Smooth muscle cell (in vitro differentiated cells): ENCODE results near the gene A1BG. TPM values are rescaled to one million over a fixed set of nuclear protein-coding genes. Genes with fewer than 3 reads are reported as not detected.
"Not testable (repeated sequence)": the region's sequence is repeated elsewhere in the genome, so short reads cannot be mapped to it uniquely, and the experiment has no call there.

Experiments used
- DNase-seq: peaks from one replicate; lab custom pipeline; 2025; ENCODE audit not compliant: unreplicated experiment; lab: John Stamatoyannopoulos, UW
- H2AFZ ChIP-seq: fragments of 200-600 bp; sonication (generic); 2 replicates; pipeline ENCODE4 v1.6.0; 2016; ENCODE audit warnings: antibody characterized with exemption, low read depth, mild to moderate bottlenecking
- H3F3A ChIP-seq: fragments of 200-600 bp; sonication (generic); 2 replicates; pipeline ENCODE4 v1.6.0; 2017; ENCODE audit warnings: antibody characterized with exemption, low read depth
- H3K27ac ChIP-seq: fragments of 200-600 bp; sonication (generic); 2 replicates; pipeline ENCODE4 v1.5.1; 2016; ENCODE audit warnings: low read depth, mild to moderate bottlenecking
- H3K27me3 ChIP-seq: fragments of 200-600 bp; sonication (generic); 2 replicates; pipeline ENCODE4 v1.6.1; 2016; ENCODE audit warnings: low read depth, mild to moderate bottlenecking
- H3K36me3 ChIP-seq: fragments of 200-600 bp; sonication (generic); 2 replicates; pipeline ENCODE4 v1.5.1; 2016; ENCODE audit warnings: low read depth
- H3K4me1 ChIP-seq: fragments of 200-600 bp; sonication (generic); 2 replicates; pipeline ENCODE4 v1.5.1; 2016; ENCODE audit warnings: low read depth
- H3K4me2 ChIP-seq: fragments of 200-600 bp; sonication (generic); 2 replicates; pipeline ENCODE4 v1.6.0; 2016; ENCODE audit warnings: mild to moderate bottlenecking
- H3K4me3 ChIP-seq: fragments of 200-600 bp; sonication (generic); 2 replicates; pipeline ENCODE4 v1.5.1; 2016; ENCODE audit warnings: mild to moderate bottlenecking
- H3K79me2 ChIP-seq: fragments of 200-600 bp; sonication (generic); 2 replicates; pipeline ENCODE4 v1.6.0; 2016; ENCODE audit warnings: low read depth, mild to moderate bottlenecking
- H3K9ac ChIP-seq: fragments of 200-600 bp; sonication (generic); 2 replicates; pipeline ENCODE4 v1.6.0; 2016; ENCODE audit warnings: low read depth
- H3K9me3 ChIP-seq: fragments of 200-600 bp; sonication (generic); replicated peaks from 2 replicates; pipeline ENCODE4 v1.5.1; 2016; ENCODE audit warnings: low read depth
- H4K20me1 ChIP-seq: fragments of 200-600 bp; sonication (generic); 2 replicates; pipeline ENCODE4 v1.6.0; 2016; ENCODE audit warnings: low read depth
- CTCF ChIP-seq: fragments of 200-600 bp; sonication (generic); IDR thresholded peaks from 2 replicates; pipeline ENCODE4 v1.5.1; 2017; ENCODE audit warnings: borderline replicate concordance, mild to moderate bottlenecking, antibody characterized with exemption; ENCODE audit not compliant: insufficient read depth, poor library complexity, severe bottlenecking
- WGBS: methylation state at CpG from one replicate; pipeline ENCODE4 v1.1.7; 2016; ENCODE audit warnings: low lambda C conversion rate; 5-methylcytosine and 5-hydroxymethylcytosine counted together
- polyA plus RNA-seq: library from polyadenylated mRNA; unstranded; fragments of >200 nt; fragmentation: Nextera tagmentation; extraction: Ambion mirVana; gene quantifications from 2 replicates; pipeline ENCODE4 v1.2.1, GENCODE V29; 2016
- total RNA-seq: library from RNA; depleted of rRNA; stranded (reverse); fragments of >200 nt; gene quantifications from 2 replicates; pipeline ENCODE4 v1.2.3, GENCODE V29; 2014

A1BG gene
- total and polyA plus RNA-seq, 2 experiments from 2014 or later: 77.8 to 133 TPM

DNA sequence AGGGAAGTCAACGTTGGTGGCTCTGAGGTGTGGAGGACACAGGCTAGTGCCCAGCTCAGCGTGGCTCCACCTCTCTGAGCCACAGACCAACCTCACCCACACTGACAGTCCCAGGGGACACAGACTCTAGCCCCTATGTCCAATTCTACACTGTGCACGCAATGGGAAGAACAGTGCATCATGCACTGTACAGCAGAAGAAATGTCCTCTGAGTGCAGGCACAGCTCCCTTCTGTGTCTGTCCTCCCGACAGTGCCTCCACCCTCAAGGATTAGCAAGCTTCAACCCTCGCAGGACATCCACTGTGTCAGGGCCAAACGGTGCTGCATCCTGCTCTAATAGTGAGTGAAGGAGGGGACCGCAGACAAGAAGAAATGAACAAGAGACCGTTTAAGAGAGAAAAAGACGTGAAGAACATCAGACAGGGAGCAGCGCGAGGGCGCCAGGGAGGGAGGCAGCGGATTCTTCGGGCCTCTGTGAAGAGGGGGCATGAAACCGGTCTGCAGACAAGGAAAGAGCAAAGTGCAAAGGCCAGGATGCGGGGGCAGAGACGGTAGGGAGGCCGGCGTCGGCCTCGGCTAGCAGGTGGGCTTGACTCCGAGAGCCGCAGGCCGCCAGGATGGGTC lies 26.9 kb upstream of the A1BG start:
- H3K9ac ChIP-seq: peak overlapping the region; percentile 97
- TF ChIP-seq CTCF: no peak
- WGBS: 9% methylated on average over 24 of the region's 24 CpGs
- peak overlapping the region; percentile 75 for H2AFZ ChIP-seq
- no peaks in the 10 kb centered on the region for H3K9me3 ChIP-seq
- H3K27ac ChIP-seq: peak overlapping the region; percentile 74
- H3K4me2 ChIP-seq: peak overlapping the region; percentile 89
- peaks cover 3% of the 10 kb centered on the region for H3K4me1 ChIP-seq
- peak overlapping the region; percentile 90 for H3K4me3 ChIP-seq
- no peak for DNase-seq
- H3K79me2 ChIP-seq: peaks cover 4% of the 10 kb centered on the region
- H4K20me1 ChIP-seq: no peaks in the 10 kb centered on the region
- H3F3A ChIP-seq: no peaks in the 10 kb centered on the region
- no peaks in the 10 kb centered on the region for H3K27me3 ChIP-seq
- H3K36me3 ChIP-seq: no peaks in the 10 kb centered on the region

GRCh38 chr19:58379246-58379645 lies 26.0 kb upstream of the A1BG start:
- no peaks in the 10 kb centered on the region for H3K9me3 ChIP-seq
- no peak overlapping the region for H3K9ac ChIP-seq
- peaks cover 4% of the 10 kb centered on the region for H3K79me2 ChIP-seq
- WGBS: 93% methylated on average over 6 of the region's 6 CpGs
- H3K4me1 ChIP-seq: peaks cover 3% of the 10 kb centered on the region
- no peaks in the 10 kb centered on the region for H3K36me3 ChIP-seq
- no peak overlapping the region for H3K4me3 ChIP-seq
- H3K27ac ChIP-seq: no peak overlapping the region
- no peaks in the 10 kb centered on the region for H3F3A ChIP-seq
- peak overlapping the region; percentile 89 for H3K4me2 ChIP-seq
- no peak for TF ChIP-seq CTCF
- no peak overlapping the region for H2AFZ ChIP-seq
- no peaks in the 10 kb centered on the region for H3K27me3 ChIP-seq
- H4K20me1 ChIP-seq: no peaks in the 10 kb centered on the region
- DNase-seq: no peak

DNA sequence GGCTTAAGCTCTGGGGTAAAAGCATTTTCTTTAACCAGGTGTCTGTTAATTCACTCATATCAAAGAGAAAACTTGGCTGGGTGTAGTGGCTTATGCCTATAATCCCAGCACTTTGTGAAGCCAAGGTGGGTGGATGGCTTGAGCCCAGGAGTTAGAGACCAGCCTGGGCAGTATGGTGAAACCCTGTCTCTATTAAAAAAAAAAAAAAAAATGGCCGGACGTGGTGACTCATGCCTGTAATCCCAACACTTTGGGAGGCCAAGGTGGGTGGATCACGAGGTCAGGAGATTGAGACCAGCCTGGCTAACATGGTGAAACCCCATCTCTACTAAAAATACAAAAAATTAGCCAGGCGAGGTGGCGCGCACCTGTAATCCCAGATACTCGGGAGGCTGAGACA lies 23.4 kb upstream of the A1BG start:
- WGBS: 95% methylated on average over 7 of the region's 7 CpGs
- H3K4me1 ChIP-seq: not testable (repeated sequence)

DNA sequence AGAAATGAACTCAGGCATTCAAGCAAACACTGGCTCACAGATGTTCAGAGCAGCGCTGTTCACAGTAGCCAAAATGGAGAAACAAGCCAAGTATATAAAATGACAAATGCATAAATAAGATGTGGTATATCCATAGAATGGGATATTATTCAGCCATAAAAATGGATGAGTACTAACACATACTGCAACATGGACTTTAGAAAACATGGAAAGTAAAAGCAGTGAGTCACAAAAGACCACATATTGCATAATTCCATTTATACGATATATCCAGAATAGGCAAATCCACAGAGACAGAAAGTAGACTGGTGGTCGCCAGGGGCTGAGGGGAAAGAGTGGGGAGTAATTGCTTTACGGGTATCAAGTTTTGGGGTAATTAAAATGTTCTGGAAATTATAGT lies 20.9 kb upstream of the A1BG start:
- WGBS: 93% methylated on average over 4 of the region's 4 CpGs
- no peaks in the 10 kb centered on the region for H3K9me3 ChIP-seq
- H4K20me1 ChIP-seq: no peaks in the 10 kb centered on the region
- H3K79me2 ChIP-seq: no peaks in the 10 kb centered on the region
- H3K27me3 ChIP-seq: no peaks in the 10 kb centered on the region
- no peak overlapping the region for H3K4me2 ChIP-seq
- no peaks in the 10 kb centered on the region for H3F3A ChIP-seq
- no peak for DNase-seq
- no peak overlapping the region for H3K9ac ChIP-seq
- no peak overlapping the region for H3K4me3 ChIP-seq
- H3K4me1 ChIP-seq: no peaks in the 10 kb centered on the region
- no peak overlapping the region for H3K27ac ChIP-seq
- H2AFZ ChIP-seq: no peak overlapping the region
- no peak for TF ChIP-seq CTCF
- H3K36me3 ChIP-seq: no peaks in the 10 kb centered on the region

More for the DNA sequence above, 23.4 kb upstream of the A1BG start:
- H3K36me3 ChIP-seq, H3K27ac ChIP-seq, H3K79me2 ChIP-seq, H3K9ac ChIP-seq, H3K4me2 ChIP-seq, H3K27me3 ChIP-seq, H2AFZ ChIP-seq, H3K4me3 ChIP-seq, DNase-seq, H3K9me3 ChIP-seq, H3F3A ChIP-seq, H4K20me1 ChIP-seq: not testable (repeated sequence)
